CD4-positive, alpha-beta T cell treated with Interleukin-15 for 4 hours (primary cell): ENCODE results near the gene CBX7.
"Not testable (repeated sequence)": the region's sequence is repeated elsewhere in the genome, so short reads cannot be mapped to it uniquely, and the experiment has no call there.

Experiments
- DNase-seq: peaks from one replicate; pipeline ENCODE4 v3.0.0-alpha.2; 2020; ENCODE audit warnings: low spot score

Gene CBX7

DNA sequence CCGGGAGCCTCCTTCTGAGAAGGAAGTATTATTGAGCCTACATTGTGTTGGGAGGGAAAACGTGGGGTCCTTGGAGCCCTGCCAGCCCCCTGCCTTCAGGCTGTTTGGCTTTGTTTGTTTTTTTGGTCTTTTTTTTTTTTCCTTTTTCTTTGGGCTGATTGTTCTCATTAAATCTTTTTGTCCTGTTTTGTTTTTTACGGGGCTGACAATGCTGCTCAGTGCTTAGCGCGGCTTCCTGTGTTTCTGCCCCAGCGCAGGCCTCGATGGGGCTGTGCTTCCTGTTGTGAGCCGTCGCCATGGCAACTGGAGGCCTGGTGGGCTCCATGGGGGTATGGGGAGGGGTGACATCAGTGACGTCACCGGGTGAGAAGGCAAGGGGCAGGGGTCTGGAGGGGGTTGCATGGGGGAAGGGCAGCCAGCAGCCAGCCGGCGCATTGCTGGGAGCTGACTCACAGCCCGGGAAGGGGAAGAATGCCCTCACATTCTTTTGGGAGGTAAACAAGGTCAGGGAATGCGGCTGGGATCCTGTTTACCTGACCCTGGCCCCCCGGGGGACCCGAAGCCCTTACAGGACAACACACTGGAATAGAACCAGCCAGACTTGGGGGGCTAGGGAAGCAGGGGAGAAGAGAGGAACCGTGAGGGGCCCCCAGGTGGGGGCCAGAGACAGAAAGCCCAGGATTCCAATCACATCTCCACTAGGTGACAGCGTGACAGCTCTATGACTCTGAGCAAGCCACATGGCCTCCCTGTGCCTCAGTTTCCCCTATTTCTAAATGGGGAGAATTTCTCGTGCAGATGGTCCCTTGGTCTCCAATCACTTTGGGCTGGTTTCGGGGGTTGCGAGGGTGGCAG, 22.2 kb upstream of the CBX7 start:
- peak; percentile 88 for DNase-seq

DNA sequence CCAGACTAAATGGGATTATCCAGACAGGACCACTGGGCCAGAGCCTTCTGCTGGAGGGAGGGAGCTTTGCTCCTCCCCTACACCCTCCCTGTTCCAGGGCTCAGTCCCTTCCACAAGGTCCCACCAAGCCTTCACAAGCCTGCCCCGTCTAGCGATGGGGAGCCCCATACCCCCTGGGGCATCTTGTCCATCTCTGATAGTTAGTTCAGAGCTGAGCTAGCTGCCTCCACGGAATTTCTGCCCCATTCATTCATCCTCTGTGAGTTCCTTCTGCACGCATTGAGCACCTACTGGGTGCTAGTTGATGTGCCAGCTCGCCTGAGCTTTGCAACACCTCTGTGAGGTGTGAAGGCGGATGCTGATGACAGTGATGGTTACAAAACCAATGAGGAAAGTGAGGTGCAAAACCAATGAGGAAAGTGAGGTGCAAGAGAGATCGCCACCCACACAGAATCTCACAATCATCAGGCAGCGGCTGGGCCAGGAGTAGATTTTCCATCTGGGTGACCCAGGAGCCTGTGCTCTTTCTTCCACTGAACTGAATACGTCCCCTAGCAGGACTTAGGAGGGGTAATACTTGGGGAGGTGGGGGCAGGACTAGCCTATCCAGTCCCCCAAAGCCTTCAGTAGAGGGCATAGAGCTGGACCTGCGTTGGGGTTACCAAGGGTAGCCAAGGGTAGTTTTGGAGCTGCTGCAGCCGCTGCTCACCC, 21.5 kb upstream of the CBX7 start:
- DNase-seq: peak; percentile 72

DNA sequence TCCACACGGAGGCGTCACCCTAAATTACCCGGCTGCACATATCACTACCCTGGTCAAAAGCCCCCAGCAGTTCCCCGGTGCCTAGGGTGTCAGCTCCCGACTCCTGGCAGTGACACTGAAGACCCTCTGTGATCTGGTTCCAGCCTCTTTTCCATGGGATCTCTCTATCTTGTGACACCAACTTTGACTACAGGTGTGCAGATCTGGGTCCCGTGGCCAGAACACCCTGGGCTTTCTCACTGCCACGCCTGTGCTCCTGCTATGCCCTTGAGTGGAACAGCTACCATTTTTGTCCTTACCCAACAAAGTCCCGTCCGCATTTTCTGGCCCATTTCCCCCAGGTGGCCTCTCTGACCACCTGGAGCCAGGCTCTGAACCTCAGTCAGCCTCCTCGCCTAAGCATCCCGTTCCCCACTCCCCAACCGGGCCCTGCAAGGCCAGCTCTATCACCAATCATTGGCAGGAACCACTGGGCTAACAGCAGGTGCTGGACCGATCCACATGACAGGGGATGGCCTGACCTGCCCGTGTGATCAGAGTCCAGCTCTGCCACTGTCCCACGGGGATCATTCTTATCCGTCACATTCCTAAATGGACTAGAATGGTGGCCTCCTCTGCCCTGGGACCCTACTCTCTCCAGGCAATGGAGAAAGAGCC, 20.7 kb upstream of the CBX7 start:
- no peak for DNase-seq

DNA sequence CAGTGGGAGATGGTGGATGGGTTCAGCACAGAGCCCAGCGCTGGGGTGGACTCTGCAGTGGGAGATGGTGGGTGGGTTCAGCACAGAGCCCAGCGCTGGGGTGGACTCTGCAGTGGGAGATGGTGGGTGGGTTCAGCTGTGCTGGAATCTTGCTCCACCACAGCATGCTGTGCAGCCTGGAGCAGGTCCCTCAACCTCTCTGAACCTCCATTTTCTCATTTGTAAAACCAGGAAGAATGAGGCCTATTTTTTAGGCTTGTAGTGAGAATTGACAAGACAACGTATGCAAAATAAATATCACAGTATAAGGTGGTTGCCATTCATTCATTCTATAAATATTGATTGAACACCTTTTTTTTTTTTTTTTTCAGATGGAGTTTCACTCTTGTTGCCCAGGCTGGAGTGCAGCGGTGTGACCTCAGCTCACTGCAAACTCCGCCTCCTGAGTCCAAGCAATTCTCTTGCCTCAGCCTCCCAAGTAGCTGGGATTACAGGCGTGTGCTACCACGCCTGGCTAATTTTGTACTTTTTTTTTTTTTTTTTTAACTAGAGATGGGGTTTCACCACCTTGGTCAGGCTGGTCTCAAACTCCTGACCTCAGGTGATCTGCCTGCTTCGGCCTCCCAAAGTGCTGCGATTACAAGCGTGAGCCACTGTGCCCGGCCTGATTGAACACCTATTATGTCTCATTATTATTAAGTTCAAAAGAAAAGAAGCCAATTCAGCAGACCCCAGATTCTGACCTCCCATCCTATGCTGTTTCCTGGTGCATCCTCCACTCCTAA, 20.0 kb upstream of the CBX7 start:
- not testable (repeated sequence) for DNase-seq

DNA sequence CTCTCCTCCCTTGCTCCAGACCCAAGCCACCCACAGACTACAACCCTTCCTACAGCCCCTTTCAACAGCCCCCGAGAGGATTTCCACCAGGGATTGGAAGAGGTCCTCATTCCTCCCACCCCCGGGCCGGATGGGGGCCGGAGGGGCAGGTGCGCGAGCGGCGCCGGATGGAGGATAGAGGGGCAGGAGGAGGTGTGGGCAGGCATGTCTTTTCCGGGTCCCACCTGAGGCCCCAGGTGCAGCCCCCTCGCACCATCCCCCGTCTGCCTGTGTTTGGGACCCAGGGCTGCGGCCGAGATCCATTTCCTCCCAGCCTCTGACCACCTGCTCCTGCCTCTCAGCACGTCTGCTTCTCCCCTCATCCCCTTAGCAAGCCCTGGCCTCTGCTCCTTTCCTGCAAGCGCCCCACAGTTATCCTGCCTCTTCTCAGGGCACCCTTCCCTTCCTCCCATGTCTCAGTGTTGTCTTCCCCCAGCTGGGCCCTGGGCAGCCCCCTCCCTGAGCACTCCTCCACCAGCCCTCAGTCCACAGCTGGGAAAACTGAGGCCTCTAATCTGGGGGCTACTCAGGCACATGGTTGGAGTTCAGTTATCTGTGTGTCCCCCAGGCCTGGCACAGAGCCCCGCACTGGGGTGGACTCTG, 19.3 kb upstream of the CBX7 start:
- no peak for DNase-seq

DNA sequence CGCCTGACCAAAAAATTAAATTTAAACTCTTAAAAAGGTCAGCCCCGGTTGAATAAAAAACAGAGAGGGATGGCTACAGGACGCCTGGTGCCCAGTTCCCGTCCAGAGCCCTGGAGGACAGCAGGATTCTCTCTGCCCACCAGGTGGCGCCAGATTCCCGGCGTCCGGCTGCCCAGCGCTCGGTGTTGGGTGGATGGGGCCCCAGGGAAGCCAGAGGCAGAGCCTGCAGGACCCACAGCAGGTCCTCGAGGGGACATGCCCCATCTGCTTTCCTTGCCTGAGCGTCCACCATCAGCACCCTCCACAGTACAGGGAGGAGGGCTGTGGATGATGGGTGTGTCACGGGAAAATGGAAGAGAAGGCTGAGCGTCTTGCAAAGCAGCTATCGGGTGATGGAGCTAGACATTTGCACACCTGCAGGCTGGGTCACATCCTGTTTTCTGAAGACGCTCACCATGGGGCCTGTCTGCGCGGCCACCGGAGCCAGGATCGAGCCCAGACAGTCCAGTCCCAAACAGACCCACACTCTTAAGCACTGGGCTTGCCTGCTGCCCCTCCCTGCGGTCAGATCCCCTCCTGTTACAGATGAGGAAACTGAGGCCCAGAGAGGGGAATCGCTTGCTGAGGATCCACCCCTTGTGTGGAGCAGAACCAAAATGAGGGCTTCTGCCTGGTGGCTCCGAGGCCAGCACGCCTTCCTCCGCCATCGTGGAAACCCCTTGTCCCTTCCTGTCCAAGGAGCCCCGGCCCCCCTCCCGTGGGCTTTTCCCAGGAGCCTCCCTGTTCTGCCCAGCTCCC, 18.5 kb upstream of the CBX7 start:
- peak; percentile 85 for DNase-seq

DNA sequence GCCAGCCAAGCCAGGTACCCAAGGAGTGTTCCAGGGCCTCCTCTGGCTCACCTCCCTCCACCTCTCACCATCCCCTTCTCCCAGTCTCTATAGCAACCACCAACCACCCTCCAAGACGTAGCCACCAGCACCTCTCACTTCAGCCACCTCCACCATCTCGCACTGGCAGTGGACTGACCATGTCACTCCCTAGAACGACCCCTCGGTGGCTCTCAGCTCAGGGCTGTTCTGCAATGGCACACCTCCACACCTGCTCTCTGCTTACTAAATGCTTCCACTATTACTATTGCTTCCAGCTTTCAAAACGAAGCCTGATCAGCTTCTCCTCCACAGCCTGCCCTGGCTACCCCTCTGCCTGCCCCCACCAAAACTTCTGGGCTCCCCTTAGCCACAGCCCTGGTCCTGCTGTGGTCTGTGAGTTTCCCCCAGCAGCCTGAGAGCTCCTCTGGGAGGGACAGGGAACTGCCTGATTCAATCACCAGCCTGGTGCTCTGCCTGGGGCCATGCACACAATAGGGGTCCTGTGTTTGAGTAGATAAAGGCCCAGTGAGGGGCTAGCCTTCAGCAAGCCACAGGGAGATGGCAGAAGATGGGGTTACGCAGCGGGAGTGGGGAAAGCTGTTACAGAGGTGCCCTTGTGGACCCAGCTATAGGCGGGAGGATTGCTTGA, 17.5 kb upstream of the CBX7 start:
- DNase-seq: no peak

DNA sequence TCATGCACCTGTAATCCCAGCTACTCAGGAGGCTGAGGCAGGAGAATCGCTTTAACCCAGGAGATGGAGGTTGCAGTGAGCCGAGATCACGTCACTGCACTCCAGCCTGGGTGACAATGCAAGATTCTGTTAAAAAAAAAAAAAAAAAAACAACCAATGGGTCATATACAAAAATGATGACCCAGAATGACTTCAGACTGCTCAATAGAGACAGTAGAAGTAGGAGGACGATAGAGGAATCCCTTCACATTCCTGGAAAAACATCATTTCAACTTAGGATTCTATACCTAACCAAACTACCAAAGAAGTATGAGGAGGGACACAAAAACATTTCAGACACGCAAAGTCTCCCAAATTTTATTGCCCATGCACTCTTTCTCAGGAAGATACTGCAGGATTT, 14.1 kb upstream of the CBX7 start:
- no peak for DNase-seq

DNA sequence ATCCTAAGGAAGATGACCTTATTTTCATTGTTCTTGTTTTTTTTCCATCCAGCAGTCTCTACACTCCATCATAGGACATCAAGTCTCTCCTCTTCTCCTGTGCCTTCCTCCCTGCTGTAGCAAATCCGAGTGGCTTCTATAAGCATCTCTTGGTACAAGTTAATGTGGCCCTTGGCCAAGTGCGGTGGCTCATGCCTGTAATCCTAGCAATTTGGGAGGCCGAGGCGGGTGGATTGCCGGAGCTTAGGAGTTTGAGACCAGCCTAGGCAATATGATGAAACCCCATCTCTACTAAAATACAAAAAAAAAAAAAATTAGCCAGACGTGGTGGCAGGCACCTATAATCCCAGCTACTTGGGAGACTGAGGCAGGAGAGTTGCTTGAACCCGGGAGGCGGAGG, 3.6 kb upstream of the CBX7 start:
- not testable (repeated sequence) for DNase-seq

DNA sequence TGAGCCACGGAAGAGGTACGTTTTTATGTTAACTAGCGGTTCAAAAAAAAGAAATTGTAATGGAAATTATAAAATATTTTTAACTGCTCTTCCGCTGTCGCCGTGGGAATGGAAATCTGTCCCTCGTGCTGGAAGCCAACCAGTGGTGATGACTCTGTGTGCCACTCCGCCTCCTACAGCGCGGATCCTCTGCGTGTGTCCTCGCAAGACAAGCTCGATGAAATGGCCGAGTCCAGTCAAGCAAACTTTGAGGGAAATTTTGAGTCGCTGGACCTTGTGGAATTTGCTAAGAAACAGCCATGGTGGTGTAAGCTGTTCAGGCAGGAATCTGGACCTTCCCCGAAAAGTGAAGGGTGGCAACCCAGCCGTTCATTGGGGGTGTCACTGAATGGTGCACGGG, 2.9 kb upstream of the CBX7 start:
- no peak for DNase-seq

DNA sequence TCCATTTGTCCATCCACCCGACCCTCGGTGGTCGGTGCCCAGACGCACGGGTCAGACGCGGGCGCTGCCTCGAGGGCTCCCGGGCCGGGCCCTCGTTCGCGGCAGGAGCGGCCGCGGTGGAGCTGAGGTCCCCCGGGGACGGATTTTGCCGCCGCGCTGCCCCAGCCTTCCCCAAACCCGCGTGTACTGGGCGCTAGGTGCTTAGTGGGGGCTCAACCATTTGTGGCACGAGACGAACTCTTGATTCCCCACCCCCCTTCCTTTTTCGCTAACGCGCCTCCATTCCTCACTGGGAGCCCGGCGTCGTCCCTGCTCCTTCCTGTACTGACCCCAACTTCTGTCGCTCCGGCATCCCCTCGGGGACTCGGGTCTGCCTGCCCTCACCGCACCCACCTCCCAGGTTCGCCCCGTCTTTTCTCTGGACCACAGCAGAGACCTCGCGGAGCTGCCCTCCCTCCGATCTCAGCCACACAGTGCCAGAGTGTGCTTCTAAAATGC, 789 bp upstream of the CBX7 start:
- DNase-seq: no peak

DNA sequence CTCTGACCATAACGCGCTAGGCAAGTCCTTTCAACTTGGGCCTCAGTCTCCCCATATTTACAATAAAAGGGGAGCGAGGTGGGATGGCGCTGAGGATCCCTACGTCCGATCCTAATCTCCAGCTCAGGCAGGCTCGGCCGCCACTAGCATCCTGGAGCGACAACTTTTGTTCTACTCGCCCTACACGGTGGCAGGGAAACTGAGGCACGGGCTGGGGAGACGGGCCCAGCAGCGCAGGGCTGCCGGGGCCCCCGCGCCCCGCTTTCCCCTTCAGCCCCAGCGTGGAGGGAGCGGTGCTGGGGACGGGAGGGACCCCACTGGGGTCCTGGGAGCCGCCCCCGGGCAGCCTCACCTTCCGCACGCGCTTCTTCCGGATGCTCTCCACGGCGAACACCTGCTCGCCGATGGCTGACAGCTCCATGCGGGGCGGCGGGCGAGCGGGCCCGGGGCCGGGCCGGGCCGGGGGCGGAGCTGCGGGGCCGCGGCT, 413 bp downstream of the CBX7 start:
- DNase-seq: no peak

DNA sequence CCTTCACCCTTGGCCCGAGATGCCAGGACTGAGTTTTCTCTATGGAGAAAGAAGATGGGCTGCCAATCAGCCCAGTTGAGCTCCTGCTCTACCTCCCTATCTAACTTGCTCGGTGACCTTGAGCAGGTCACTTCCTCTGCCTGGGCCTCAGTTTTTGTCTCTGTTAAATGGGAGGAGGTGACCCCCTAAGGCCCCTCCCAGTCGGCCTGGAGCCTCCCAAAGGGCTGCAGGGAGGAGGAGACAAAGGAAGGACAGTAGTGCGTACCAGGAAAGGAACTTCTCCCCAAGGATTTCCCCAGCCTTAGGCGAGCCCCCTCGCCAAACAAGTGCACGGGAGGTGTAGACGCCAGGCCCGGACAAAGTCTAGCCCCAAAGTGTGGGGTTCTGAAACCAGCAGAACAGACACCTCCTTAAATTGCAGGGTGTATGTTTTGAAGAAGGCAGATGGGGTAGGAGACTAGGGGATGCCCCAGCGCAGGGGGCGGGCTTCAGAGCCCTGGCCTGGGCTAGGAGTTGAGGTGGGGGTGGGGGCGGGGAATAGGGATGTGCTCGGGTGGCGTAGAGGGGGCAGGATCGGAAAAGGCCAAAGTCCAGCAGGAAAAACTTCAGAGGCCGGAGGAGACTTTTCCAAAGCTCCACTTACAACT, 1.0 kb downstream of the CBX7 start:
- DNase-seq: no peak

DNA sequence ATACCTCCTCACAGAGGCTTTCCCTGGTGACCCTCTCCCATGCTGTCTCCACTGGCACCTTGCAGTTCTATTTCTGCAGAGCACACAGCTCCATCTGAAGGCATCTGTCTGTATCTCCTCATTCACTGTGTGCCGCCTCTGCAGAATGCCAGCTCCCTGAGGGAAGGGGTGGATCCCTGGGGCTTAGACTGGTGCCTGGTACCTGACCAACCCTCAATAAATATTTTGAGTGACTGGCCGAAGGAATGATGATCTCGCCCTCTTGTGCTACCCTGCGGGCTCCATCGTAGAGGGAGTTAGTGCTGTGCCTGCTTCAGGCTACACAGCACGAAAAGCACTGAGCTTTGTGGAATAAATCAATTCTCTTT, 1.6 kb downstream of the CBX7 start:
- no peak for DNase-seq

DNA sequence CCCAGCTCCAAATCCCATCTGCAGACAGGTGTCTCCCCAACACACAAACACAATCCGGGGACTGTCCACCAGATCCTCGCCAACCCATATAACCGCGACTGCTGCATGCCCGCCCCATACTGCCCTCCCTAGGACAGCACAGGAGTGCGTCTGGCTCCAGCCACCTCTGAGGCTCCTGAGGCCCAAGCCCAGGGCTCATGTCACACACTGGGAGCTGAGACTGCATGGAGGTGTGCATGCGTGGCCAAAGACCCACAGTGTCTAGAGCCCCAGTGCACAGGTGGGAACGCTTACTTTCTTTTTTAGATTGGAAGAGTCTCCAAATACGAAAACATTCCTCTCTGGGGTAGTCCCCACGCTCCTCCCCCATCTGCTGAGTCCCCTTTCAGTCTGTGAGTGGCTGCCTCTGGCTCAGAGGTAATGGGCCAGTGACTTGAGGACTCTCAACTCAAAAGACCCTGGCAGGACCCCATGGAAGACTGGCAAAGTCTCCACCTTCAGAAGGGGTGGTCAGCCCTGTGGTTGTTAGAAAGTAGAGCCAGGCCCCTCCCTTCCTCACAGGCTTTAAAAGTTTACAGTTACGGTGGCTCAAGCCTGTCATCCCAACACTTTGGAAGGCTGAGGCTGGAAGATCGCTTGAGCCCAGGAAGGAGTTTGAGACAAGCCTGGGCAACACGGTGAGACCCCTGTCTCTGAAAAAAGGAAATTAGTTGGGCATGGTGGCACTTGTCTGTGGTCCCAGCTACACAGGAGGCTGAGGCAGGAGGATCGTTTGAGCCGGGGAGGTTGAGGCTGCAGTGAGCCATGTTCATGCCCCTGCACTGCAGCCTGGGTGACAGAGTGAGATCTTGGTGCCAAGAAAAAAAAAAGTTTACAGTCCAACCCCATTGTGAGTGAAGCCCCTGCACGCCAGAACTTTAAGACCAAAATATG, 2.3 kb downstream of the CBX7 start:
- DNase-seq: no peak

DNA sequence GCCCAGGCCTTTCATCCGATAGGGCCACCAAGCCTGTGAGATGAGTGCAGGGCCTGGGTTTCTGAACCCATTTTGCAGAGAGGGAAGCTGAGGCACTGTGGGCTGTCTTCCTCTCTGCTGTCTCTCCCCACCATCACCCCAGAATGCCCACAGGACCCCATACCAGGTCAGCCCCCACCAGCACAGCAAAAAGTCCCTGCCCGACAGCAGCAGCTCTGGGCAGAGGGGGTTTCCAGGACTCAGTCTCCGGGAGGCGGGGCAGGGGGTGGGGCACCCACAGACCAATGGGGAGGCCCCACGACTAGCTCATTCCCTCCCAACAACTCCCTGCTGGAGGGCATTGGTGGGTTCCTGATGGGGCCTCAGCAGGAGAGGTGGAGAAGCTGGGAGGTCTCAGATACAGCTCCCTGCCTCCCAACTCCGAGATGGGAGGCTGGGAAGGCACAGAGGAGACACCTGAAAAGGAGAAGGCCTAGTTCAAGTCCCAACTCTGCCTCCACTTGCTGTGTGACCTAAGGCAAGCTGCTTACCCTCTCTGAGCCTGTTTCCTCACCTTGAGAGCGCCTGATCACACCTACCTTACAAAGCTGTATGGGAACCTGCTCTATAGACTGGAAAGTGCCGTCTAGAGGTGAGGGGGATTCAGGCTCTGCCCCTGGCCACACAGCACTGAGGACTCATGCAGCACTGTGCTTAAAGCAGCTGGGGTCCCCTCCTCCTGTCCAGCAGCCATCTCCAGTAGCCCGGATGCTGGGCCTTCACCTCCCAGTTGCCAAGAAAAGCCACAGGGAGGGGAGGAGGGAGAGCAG, 3.5 kb downstream of the CBX7 start:
- DNase-seq: peak; percentile 82

DNA sequence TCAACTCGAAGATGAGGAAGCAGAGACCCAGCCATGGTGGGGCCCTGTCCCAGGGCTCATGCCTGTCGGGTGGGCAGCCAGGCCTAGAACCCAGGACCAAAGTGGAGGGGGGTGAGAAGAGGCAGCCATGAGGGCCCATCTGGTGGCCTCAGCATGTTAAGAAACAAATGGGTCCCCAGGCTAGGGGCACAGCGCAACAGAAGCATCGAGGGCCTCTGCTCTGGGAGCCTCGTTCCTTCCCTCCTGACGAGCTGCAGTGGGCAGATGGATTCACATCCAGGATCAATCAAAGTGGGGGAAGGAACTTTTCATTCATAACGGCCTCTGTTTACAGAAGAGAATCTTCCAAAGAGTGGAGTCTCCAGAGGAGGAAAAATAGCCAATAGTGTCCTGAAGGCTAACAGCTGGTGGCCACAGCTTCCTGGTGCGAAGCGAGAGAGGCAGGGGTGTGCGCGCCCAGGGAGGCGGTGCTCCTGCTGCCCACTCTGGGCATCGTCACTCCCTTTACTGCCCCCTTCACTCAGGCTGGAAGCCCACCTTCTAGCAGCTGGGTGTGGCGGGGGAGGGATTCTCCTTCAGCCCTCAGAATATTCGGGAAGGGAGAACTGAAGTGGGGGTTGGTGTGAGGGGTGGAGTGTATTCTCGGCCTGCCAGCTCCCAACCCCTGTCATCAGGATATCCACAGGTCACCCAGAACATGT, 4.3 kb downstream of the CBX7 start:
- DNase-seq: no peak
